DLD1 (cell line): ENCODE measurements around the gene STAT2.
"Not testable (repeated sequence)": the region's sequence is repeated elsewhere in the genome, so short reads cannot be mapped to it uniquely, and the experiment has no call there.

Experiments
- in situ Hi-C: cut with HindIII; loops from 2 replicates; pipeline ENCODE4 v1.10.0; 2017; ENCODE audit warnings: low sequenced_read_pairs

Gene STAT2

DNA sequence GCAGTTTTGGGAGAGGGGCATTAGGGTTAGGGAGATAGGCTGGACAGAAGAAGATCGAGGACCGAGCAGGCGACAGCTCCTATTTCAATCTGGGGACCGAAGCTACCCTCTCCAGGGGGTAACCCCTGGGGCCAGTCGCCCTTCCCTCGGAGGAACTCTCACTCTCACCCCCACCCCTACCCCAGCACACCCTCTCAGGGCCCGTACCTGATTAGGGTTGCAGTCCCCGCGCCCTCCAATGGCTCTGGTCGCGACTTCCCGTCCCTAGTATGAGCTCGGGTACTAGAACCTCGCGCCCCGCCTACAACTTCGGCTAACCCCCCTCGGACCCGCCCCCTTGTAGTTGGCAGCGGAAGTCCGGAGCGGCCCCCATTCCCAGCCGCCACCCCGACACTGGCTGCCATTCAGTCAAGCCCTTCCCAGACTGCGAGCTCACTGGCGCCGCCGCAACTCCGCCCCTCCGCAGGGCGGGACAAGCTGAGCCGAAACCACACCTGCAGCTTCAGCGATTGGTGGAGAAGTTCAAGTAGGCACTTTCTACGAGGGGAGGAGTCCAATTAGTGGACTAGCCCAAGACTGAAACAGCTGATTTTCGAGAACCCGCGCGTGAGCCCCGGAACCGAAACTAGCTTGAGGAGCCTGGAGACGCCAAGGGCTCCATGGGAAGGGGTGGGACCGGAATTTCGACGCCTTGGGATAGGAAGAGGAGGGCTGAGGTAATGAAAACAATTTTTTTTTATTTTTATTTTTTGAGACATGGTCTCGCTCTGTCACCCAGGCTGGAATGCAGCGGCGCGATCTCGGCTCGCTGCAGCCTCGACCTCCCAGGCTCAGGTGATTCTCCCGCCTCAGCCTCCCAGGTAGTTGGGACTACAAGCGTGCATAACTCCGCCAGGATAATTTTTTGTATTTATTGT is at the start of gene STAT2:
Gene STAT2 (minus strand): TSS at position 257 of the 917 bp plus-strand sequence. CDS start 3,536 bp downstream, outside the sequence.
- in situ Hi-C loops, result no loop called here

DNA sequence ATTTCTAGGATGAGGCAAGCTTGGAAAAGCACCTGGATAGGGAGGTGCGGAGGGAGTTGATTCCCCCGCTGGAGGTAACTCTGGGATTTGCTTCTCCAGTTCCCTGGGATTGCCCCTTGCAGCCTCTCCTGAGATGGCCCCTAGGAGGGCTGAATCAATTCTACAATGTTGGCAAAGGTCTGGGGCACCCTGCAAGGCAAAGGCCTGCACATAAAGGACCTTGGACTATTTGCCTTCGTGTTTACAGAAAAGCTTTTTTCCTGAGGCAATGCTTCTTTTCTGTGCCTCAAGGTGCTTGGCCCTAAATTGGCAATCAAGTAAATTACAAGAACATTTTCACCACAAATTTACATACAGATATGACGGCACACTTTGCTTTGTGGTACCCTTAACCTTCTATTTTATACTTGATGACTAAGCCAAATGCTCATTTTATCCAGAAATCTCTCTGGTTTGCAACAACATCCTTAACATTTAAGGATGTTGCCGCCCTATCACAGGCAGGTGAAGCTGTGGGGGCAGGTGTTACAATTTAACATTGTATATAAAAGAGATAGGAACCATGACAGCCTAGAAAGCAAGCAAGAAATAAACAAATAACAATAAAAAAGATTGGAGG is 49.0 kb upstream of the STAT2 start:
- in situ Hi-C loops, result no loop called here

DNA sequence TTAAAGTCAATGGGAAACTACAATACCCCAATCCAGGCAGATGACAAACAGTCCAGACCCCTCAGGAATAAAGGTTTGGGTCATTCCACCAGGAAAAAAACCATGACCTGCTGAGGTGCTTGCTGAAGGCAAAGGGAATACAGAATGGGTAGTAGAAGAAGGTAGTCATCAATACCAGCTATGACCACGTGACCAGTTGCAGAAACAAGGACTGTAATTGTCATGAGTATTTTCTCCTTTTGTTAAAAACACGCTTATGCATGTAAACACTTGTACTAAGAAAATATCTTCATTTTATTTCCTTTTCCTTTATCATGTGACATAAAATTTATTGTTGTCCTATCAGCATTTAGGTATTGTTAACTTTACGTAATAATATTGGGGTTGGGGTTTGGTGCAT is 44.3 kb upstream of the STAT2 start:
- in situ Hi-C loops, result not testable (repeated sequence)

DNA sequence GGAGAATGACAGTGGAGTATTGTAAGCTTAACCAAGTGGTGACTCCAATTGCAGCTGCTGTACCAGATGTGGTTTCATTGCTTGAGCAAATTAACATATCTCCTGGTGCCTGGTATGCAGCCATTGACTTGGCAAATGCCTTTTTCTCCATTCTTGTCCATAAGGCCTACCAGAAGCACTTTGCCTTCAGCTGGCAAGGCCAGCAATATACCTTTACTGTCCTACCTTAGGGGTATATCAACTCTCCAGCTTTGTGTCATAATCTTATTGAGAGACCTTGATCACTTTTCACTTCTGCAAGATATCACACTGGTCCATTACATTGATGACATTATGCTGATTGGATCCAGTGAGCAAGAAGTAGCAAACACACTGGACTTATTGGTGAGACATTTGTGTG is 41.7 kb upstream of the STAT2 start:
- in situ Hi-C loops, result not testable (repeated sequence)

DNA sequence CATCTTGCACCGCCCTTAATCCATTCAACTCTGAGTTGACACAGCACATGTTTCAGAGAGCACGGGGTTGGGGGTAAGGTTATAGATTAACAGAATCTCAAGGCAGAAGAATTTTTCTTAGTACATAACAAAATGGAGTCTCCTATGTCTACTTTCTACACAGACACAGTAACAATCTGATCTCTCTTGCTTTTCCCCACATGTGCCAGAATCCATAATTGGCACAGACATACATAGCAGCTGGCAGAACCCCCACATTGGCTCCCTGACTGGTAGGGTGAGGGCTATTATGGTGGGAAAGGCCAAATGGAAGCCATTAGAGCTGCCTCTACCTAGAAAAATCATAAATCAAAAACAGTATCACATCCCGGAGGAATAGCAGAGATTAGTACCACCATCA is 41.2 kb upstream of the STAT2 start:
- in situ Hi-C loops, result not testable (repeated sequence)

DNA sequence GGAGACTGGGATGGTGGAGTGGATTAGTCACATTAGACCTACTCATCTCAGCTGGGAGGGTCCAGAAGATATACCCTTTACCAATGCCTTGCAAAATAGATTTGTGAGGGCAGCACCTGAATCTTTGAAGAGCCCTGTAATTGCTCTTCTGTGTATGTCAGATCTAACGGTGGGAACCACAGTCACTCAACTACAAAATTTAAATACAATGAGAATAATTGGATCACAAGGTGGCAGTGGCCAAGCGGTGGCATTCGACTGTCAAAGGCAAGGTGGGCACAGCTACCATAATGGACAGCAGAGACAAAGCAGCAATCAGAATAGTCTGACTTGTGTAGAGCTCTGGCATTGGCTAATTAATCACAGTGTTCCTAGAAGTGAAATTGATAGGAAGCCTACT is 39.6 kb upstream of the STAT2 start:
- in situ Hi-C loops, result not testable (repeated sequence)

DNA sequence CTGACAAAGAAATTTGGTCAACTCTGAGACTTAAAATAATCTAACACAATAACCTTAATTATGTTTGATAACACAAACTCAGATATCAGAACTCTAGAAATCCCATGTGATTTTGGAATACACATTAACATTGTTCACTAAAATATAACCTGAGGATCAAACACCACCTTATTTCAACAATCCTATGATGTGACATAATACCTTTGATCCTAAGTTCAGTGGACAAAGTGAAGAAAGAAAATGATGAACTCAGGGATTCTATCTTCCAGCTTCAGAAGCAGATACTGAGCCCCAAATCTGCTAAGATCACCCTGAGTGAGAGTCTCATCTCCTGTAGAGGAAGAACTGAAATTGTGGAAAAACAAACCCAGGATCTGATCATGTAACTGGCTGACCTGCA is 38.4 kb upstream of the STAT2 start:
- in situ Hi-C loops, result no loop called here

DNA sequence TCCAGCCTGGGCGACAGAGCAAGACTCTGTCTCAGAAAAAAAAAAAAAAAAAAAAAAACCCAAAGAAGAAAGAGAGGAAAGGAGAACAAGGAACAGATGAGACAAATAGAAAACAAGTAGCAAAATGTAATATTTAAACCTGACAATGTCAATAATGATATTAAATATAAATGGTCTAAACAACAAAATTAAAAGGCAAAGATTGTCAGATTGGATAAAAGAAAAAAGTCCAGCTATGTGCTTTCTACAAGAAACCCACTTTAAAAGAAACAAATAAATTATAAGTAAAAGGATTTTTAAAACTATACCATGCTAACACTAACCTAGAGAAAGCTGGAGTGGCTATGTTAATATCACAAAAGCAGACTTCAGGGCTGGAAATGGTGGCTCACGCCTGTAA is 32.4 kb upstream of the STAT2 start:
- in situ Hi-C loops, result no loop called here

DNA sequence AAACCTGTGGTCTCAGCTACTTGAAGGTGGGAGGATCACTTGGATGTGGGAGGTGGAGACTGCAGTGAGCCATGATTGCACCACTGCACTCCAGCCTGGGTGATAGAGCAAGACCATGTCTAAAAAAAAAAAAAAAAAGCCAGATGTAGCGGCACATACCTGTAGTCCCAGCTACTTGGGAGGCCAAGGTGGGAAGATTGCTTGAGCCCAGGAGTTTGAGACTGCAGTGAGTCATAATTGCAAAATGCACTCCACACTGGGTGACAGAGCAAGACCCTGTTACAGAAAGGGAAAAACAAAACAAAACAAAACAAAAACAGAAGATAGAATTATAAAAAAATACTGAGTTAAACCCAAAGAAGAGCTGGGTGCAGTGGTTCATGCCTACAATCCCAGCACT is 31.8 kb upstream of the STAT2 start:
- in situ Hi-C loops, result no loop called here

DNA sequence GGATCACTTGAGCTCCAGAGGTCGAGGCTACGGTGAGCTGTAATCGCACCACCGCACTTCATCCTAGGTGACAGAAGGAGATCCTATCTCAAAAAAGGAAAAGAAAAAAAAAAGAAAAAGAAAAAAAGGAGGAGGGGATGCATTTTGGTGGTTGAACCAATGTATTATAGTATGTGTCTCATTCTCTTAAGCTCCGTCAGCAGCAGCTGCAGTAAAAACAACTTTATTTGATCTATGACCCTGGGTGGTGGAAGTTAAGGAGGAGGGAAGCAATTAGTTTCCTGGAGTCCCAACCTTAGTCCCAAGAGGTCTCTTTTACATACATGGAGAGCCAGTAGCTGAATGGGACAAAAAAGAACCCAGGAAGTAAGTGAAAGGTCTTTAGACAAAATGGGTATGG is 29.5 kb upstream of the STAT2 start:
- in situ Hi-C loops, result no loop called here

DNA sequence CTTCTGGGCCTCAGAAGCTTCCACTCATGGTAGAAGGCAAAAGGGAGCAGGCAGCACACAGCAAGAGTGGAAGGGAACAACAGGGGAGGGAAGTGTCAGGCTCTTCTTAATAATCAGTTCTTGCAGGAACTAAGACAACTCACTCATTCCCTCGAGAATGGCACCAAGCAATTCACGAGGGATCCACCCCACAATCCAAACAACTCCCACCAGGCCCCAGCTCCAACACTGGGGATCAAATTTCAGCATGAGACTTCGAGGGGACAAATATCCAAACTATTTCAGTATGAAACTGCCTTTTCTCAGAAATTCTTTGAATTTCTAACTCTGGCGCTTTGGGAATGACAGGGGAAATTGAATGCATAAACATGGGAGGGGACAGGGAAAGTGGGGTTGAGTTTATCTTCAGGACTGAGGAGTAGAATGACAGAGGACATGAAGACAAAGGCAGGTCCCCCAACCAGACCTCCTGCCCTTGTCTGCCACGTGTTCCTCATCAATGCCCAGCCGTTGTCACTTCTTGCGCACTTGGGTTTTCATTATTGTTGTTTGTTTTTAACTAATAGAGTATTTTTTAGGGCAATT is 27.3 kb upstream of the STAT2 start:
- in situ Hi-C loops, result no loop called here

DNA sequence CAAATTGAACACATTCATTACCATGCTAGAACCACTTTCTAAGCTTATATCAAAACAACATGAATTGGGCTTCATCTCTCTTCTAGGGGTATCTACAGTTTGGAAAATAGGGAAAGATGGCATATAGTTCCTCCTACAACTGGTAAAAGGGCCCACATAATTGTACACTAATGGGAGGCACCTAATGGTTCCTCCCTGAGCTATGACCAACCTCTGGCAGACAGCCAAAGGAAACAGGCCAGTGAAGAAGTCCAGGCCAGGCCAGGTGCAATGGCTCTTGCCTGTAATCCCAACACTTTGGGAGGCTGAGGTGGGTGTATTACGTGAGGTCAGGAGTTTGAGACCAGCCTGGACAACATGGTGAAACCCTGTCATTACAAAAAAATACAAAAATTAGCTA is 26.0 kb upstream of the STAT2 start:
- in situ Hi-C loops, result no loop called here

DNA sequence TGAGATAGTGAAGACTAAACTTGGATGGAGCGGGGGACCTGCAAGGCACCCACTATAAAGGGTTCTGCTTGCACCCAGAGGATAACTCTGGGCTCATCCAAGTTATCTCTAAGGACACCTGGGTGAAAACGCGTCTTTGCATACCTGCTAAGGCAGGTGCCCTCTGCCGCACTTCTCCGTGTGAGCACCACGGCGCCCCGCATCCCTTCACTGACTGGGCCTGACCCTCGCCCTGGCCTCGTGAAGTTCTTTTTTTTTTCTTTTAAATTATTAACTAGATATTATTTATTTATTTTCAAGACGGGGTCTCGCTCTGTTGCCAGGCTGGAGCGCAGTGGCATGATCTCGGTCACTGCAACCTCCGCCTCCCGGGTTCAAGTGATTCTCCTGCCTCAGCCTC is 22.7 kb upstream of the STAT2 start:
- in situ Hi-C loops, result no loop called here

DNA sequence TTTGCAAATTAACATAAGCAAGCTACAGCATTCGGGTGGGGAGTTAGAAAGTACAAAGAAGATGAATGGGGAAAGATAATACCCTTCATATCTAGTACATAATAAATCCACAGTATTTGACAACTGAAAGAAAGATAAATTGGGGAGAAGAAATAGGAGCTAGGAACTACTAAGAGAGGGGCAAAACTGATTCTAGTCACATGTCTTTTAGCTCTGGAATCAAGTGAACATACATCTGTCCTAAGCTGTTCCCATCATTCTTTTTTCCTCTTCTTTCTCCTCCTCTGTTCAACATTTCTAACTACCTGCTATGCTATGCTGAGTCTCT is 18.0 kb upstream of the STAT2 start:
- in situ Hi-C loops, result no loop called here

DNA sequence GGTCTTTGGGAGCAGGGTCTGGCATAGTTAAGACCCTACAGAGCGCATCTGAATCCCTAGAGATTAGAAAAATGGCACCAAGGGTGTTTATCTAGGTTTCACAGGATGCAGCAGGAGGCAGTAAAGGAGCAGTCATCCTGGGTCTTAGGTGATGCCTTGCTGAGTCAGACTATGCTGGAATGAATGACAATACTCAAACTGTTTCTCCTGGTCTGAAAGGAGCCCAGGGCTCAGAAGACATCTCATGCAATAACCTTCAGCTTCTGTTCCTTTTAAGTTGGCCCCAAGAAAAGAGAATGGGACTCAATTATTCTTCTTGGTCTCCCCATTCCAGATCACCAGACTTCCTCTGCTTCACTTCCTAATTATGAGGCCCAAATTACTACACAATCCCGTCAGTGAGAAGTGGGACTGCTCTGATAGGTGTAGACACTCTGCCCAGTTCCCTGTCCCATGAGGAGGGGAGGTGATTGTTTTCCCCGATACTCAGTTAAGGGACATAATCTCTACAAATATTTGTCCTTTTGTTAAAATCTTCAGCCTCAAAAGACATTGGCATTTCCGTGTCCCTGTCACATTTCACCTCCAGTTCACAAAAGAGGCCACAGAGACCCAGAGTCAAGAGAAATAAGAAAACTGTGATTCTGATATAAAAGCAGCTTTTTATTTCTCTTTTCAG is 17.5 kb upstream of the STAT2 start:
- in situ Hi-C loops, result no loop called here

DNA sequence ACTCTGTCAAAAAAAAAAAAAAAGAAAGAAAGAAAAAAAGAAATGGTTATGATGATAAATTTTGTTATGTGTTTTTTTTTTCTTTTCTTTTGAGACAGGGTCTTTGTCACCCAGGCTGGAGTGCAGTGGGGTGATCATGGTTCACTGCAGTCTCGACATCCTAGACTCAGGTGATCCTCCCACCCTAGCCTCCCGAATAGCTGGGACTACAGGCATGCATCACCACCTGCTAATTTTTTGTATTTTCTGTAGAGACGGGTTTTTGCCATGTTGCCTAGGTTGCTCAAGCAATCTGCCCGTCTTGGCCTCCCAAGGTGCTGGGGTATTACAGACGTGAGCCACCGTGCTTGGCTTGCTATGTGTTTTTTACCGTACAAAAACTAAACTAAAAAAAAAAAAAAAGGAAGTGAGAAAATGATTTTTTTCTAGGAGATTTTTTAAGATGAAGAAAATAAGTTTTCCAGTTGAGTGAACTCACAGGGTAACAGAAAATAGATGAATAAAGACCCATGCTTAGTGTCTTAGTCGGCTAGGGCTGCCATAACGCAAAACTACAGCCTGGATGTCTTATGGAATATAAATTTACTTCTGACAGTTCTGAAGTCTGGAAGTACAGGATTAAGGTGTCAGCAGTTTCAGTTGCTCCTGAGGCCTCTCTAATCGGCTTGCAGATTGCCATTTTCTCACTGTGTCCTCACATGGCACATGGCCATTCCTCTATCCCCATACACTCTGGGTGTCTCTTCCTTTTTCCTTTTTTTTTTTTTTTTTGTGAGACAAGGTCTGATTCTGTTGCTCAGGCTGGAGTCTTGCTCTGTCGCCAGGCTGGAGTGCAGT is 15.9 kb upstream of the STAT2 start:
- in situ Hi-C loops, result no loop called here

DNA sequence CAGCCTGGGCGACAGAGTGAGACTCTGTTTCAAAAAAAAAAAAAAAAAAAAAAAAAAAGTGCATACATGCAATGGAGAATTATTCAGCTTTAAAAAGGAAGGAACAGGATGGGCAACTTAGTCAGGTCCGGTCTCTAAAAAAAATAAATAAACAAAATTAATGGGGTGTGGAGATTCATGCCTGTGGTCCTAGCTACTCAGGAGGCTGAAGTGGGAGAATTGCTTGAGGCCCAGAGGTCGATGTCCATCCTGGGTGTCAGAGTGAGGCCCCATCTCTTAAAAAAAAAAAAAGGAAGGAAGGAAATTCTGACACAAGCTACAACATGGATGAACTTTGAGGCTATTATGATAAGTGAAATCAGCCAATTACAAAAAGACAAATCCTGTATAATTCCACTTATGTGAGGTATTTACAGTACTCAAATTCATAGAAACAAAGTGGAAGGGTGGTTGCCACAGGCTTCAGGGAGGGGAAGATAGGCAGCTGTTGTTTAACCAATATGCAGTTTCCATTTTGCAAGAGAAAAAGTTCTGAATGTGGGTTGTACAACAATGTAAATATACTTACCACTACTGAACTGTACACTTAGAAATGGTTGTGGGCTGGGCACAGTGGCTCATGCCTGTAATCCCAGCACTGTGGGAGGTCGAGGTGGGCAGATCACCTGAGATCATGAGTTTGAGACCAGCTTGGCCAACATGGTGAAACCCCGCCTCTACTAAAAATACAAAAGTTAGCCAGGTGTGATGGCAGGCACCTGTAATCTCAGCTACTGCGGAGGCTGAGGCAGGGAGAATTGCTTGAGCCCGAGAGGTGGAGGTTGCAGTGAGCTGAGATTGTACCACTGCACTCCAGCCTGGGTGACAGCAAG is 15.1 kb upstream of the STAT2 start:
- in situ Hi-C loops, result no loop called here

DNA sequence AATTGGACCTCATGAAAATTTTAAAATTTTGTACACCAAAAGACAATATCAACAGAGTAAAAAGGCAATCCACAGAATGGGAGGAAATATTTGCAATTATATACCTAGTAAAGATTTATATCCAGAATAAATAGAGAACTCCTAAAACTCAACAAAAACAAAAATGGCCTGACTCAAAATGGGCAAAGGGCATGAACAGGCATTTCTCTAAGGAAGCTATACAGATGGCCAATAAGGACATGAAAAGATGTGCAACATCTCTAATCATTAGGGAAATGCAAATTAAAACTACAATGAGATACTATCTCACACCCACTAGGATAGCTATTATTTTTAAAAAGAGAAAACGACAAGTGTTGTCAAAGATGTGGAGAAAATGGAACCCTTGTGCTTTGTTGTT is 13.6 kb upstream of the STAT2 start:
- in situ Hi-C loops, result no loop called here

DNA sequence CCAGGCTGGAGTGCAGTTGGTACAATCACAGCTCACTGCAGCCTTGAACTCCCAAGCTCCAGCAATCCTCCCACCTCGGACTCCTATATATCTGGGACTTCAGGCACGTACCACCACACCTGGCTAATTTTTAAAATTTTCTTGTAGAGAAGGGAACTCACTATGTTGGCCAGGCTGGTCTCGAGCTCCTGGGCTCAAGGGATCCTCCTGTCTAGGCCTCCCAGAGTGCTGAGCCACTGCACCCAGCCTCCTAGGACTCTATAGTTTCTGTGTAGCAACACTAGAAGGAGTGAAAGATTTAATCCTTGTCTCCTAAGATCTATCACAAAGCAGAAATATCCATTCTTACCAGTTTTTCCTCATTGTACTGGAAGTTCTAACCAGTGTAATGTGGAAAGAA is 7.0 kb upstream of the STAT2 start:
- in situ Hi-C loops, result no loop called here
